HEK293 (cell line): Measurements from ENCODE around the gene PDE8B.

Source experiments
- CTCF ChIA-PET: fragments of 350-600 bp; formaldehyde crosslinking; extraction: SDS; loops from one replicate; lab custom pipeline; 2021; ENCODE audit warnings: antibody characterized with exemption; lab: Yijun Ruan, JAX
- POLR2A ChIA-PET: fragments of 300-600 bp; formaldehyde crosslinking; extraction: SDS; loops from one replicate; lab custom pipeline; 2020; ENCODE audit warnings: antibody characterized with exemption, inconsistent platforms; lab: Yijun Ruan, JAX
- H3K27ac ChIP-seq: fragments of 200-500 bp; sonication (Bioruptor generic); 2 replicates; pipeline ENCODE4 v1.5.1; 2014; ENCODE audit warnings: low read depth, low read length, control low read depth, inconsistent platforms; ENCODE audit errors: extremely low read depth
- H3K36me3 ChIP-seq, 2 experiments: fragments of 200-500 bp in 1 of 2; sonication (Bioruptor generic) in 1 of 2; 1 replicate in 1 of 2; 2 replicates in 1 of 2; pipeline ENCODE4 v1.5.1; 2014 to 2017; ENCODE audit warnings: inconsistent platforms in 2 of 2, low read length in 2 of 2; ENCODE audit not compliant: control insufficient read depth in 2 of 2, insufficient read depth in 1 of 2
- H3K4me1 ChIP-seq: fragments of 200-500 bp; sonication (Bioruptor generic); 2 replicates; pipeline ENCODE4 v1.5.1; 2014; ENCODE audit warnings: mild to moderate bottlenecking, low read length, inconsistent platforms; ENCODE audit not compliant: control insufficient read depth, insufficient read depth
- H3K4me3 ChIP-seq: 2 replicates; pipeline ENCODE4 v1.5.1; 2011; ENCODE audit warnings: low read depth, mild to moderate bottlenecking, control low read depth, low read length, moderate library complexity
- H3K9me3 ChIP-seq: fragments of 200-500 bp; sonication (Bioruptor generic); 2 replicates; pipeline ENCODE4 v1.5.1; 2014; ENCODE audit warnings: low read depth, low read length, inconsistent platforms; ENCODE audit not compliant: control insufficient read depth, insufficient read depth
- ELK4 ChIP-seq: IDR thresholded peaks from 2 replicates; pipeline ENCODE4 v1.6.1; 2011; ENCODE audit warnings: mild to moderate bottlenecking, low read depth, low read length, borderline replicate concordance
- GLIS2 ChIP-seq: fragments of 450-650 bp; formaldehyde crosslinking; IDR thresholded peaks from 2 replicates; pipeline ENCODE4 v1.5.1; 2016; ENCODE audit warnings: missing biosample characterization, missing genetic modification characterization
- HIC1 ChIP-seq: fragments of 450-650 bp; formaldehyde crosslinking; IDR thresholded peaks from 2 replicates; pipeline ENCODE4 v1.5.1; 2016; ENCODE audit warnings: missing biosample characterization, missing genetic modification characterization
- WT1 ChIP-seq: fragments of 450-650 bp; formaldehyde crosslinking; IDR thresholded peaks from 2 replicates; pipeline ENCODE4 v1.5.1; 2016; ENCODE audit warnings: missing biosample characterization, missing genetic modification characterization
- ZBTB49 ChIP-seq: fragments of 450-650 bp; formaldehyde crosslinking; IDR thresholded peaks from 2 replicates; pipeline ENCODE4 v1.5.1; 2016; ENCODE audit warnings: missing biosample characterization, missing genetic modification characterization, low read depth
- ZBTB8A ChIP-seq: fragments of 450-650 bp; formaldehyde crosslinking; IDR thresholded peaks from 2 replicates; pipeline ENCODE4 v1.5.1; 2016; ENCODE audit warnings: missing biosample characterization, missing genetic modification characterization
- ZNF138 ChIP-seq: fragments of 450-650 bp; formaldehyde crosslinking; IDR thresholded peaks from 2 replicates; pipeline ENCODE4 v1.5.1; 2016; ENCODE audit warnings: missing biosample characterization, missing genetic modification characterization, borderline replicate concordance
- ZNF223 ChIP-seq: fragments of 450-650 bp; formaldehyde crosslinking; IDR thresholded peaks from 2 replicates; pipeline ENCODE4 v1.5.1; 2016; ENCODE audit warnings: missing biosample characterization, missing genetic modification characterization
- ZNF335 ChIP-seq: fragments of 450-650 bp; formaldehyde crosslinking; conservative IDR thresholded peaks from 2 replicates; pipeline ENCODE4 v1.5.1; 2016; ENCODE audit warnings: missing biosample characterization, missing genetic modification characterization
- ZNF354C ChIP-seq: fragments of 450-650 bp; formaldehyde crosslinking; IDR thresholded peaks from 2 replicates; pipeline ENCODE4 v1.5.1; 2016; ENCODE audit warnings: missing biosample characterization, missing genetic modification characterization, low read depth, borderline replicate concordance
- ZNF366 ChIP-seq: fragments of 450-650 bp; formaldehyde crosslinking; conservative IDR thresholded peaks from 2 replicates; pipeline ENCODE4 v1.5.1; 2016; ENCODE audit warnings: missing biosample characterization, missing genetic modification characterization
- ZNF37A ChIP-seq: fragments of 450-650 bp; IDR thresholded peaks from 2 replicates; pipeline ENCODE4 v1.5.1; 2018; ENCODE audit warnings: missing biosample characterization, missing genetic modification characterization
- ZNF521 ChIP-seq: fragments of 450-650 bp; formaldehyde crosslinking; IDR thresholded peaks from 2 replicates; pipeline ENCODE4 v1.5.1; 2017; ENCODE audit warnings: missing biosample characterization, mild to moderate bottlenecking, missing genetic modification characterization
- ZNF623 ChIP-seq: fragments of 450-650 bp; formaldehyde crosslinking; IDR thresholded peaks from 2 replicates; pipeline ENCODE4 v1.5.1; 2016; ENCODE audit warnings: missing biosample characterization, missing genetic modification characterization
- ZNF639 ChIP-seq: fragments of 450-650 bp; formaldehyde crosslinking; IDR thresholded peaks from 2 replicates; pipeline ENCODE4 v1.5.1; 2016; ENCODE audit warnings: missing biosample characterization, missing genetic modification characterization
- ZNF704 ChIP-seq: fragments of 450-650 bp; formaldehyde crosslinking; IDR thresholded peaks from 2 replicates; pipeline ENCODE4 v1.5.1; 2016; ENCODE audit warnings: missing biosample characterization, missing genetic modification characterization
- ZNF777 ChIP-seq: fragments of 450-650 bp; formaldehyde crosslinking; IDR thresholded peaks from 2 replicates; pipeline ENCODE4 v1.5.1; 2017; ENCODE audit warnings: missing biosample characterization, missing genetic modification characterization, borderline replicate concordance
- ZSCAN5A ChIP-seq: fragments of 450-650 bp; formaldehyde crosslinking; IDR thresholded peaks from 2 replicates; pipeline ENCODE4 v1.5.1; 2016; ENCODE audit warnings: missing biosample characterization, missing genetic modification characterization
- ZXDB ChIP-seq: fragments of 450-650 bp; formaldehyde crosslinking; IDR thresholded peaks from 2 replicates; pipeline ENCODE4 v1.5.1; 2016; ENCODE audit warnings: missing biosample characterization, missing genetic modification characterization

Gene PDE8B

GRCh38 chr5:77177576-77177975, 32.9 kb upstream of the PDE8B start:
- no peaks in the 10 kb centered on the region for H3K36me3 ChIP-seq
- H3K4me3 ChIP-seq: no peak overlapping the region
- TF ChIP-seq ZNF223 (tag by site-specific recombination): no peak
- no peak for TF ChIP-seq ZNF521
- TF ChIP-seq ZNF704 (tag by site-specific recombination): no peak
- TF ChIP-seq HIC1 (tag by site-specific recombination): no peak
- TF ChIP-seq ZNF335 (tag by site-specific recombination): no peak
- no peak for TF ChIP-seq ZBTB8A (tag by site-specific recombination)
- TF ChIP-seq ZNF366 (tag by site-specific recombination): no peak
- no peak for TF ChIP-seq ELK4
- TF ChIP-seq ZNF354C (tag by site-specific recombination): no peak
- TF ChIP-seq ZNF623 (tag by site-specific recombination): no peak
- no peak for TF ChIP-seq ZNF37A (tag by site-specific recombination)
- no peak for TF ChIP-seq ZNF639 (tag by site-specific recombination)
- no peak for TF ChIP-seq ZBTB49 (tag by site-specific recombination)
- TF ChIP-seq GLIS2 (tag by site-specific recombination): no peak
- TF ChIP-seq ZSCAN5A (tag by site-specific recombination): no peak
- TF ChIP-seq ZNF777 (tag by site-specific recombination): no peak
- no peak for TF ChIP-seq WT1 (tag by site-specific recombination)
- no peak for TF ChIP-seq ZNF138 (tag by site-specific recombination)
- TF ChIP-seq ZXDB (tag by site-specific recombination): no peak
- CTCF ChIA-PET: no interaction called here
- H3K4me1 ChIP-seq: 0 out of 2 replicates have a peak, but pooled peaks cover 3% of the 10 kb centered on the region
- no peaks in the 10 kb centered on the region for H3K9me3 ChIP-seq
- H3K27ac ChIP-seq: no peak overlapping the region
- POLR2A ChIA-PET: no interaction called here
